Suprapubic skin (tissue), 4 donors: ENCODE data around the gene CACNG4. TPM values are rescaled to one million over a fixed set of nuclear protein-coding genes. Genes with fewer than 3 reads are reported as not detected.

Experiments
- DNase-seq, 2 donors: peaks; one replicate each; pipeline ENCODE4 v3.0.0-alpha.2; 2019; ENCODE audit warnings: low spot score in 2 of 2
- H3K27ac ChIP-seq: fragments of 200-600 bp; sonication (generic); one replicate; pipeline ENCODE4 v1.5.1; 2019
- H3K27me3 ChIP-seq: fragments of 200-600 bp; sonication (generic); one replicate; pipeline ENCODE4 v1.5.1; 2019
- H3K36me3 ChIP-seq: fragments of 200-600 bp; sonication (generic); one replicate; pipeline ENCODE4 v1.5.1; 2019
- H3K4me1 ChIP-seq: fragments of 200-600 bp; sonication (generic); one replicate; pipeline ENCODE4 v1.5.1; 2019
- H3K4me3 ChIP-seq: fragments of 200-600 bp; sonication (generic); one replicate; pipeline ENCODE4 v1.5.1; 2019; ENCODE audit warnings: mild to moderate bottlenecking
- H3K9me3 ChIP-seq: fragments of 200-600 bp; sonication (generic); one replicate; pipeline ENCODE4 v1.5.1; 2019
- EP300 ChIP-seq: sonication (generic); formaldehyde crosslinking; IDR thresholded peaks from one replicate; pipeline ENCODE4 v1.6.1; 2017; ENCODE audit warnings: antibody characterized with exemption
- POLR2A ChIP-seq, 2 donors: fragments of 450-650 bp; IDR thresholded peaks; one replicate each; pipeline ENCODE4 v1.6.1; 2017; ENCODE audit warnings: antibody characterized with exemption in 2 of 2, mild to moderate bottlenecking in 2 of 2, moderate library complexity in 2 of 2
- POLR2AphosphoS5 ChIP-seq, 3 donors: sonication (generic); formaldehyde crosslinking; IDR thresholded peaks; one replicate each; pipeline ENCODE4 v1.6.1; 2017; ENCODE audit warnings: antibody characterized with exemption in 3 of 3
- WGBS: methylation state at CpG from one replicate; pipeline ENCODE4 v1.1.5; 2018; 5-methylcytosine and 5-hydroxymethylcytosine counted together
- total RNA-seq, 4 donors: library from RNA; depleted of rRNA; stranded (reverse); fragments of >200 nt; gene quantifications; one replicate each; pipeline ENCODE4 v1.1.0, GENCODE V29; 2016
- TF ChIP-seq, protein P1 (sequence below), 2 donors: fragments of 200-600 bp in 1 of 2; fragments of 450-650 bp in 1 of 2; sonication (generic) in 1 of 2; IDR thresholded peaks; one replicate each; pipeline ENCODE4 v1.5.1; 2016 to 2019; ENCODE audit warnings: antibody characterized with exemption in 2 of 2, mild to moderate bottlenecking in 1 of 2, moderate library complexity in 1 of 2

CACNG4 gene
- total RNA-seq, 4 donors from 2014 or later: 0.49 to 0.68 (median 0.51) TPM; not detected in 1

DNA sequence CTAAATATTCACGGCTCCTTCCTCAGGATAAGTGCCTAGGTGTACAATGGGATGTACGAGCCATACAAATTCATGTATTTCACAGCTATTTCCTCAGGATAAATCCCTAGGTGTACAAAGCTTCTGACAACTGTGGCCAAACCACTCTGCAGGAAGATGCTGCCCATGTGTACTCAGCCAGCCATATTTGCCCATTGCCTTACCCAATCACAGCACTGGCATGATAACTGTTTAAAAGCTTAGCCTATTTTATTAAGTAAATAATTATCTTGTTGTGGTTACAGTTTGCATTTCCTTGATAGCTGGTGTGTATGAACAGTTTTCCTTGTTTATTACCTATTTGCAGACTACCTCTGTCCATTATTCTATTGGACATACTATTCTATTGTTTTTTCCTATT is 115.0 kb downstream of the CACNG4 start:
- TF ChIP-seq, protein P1, sequence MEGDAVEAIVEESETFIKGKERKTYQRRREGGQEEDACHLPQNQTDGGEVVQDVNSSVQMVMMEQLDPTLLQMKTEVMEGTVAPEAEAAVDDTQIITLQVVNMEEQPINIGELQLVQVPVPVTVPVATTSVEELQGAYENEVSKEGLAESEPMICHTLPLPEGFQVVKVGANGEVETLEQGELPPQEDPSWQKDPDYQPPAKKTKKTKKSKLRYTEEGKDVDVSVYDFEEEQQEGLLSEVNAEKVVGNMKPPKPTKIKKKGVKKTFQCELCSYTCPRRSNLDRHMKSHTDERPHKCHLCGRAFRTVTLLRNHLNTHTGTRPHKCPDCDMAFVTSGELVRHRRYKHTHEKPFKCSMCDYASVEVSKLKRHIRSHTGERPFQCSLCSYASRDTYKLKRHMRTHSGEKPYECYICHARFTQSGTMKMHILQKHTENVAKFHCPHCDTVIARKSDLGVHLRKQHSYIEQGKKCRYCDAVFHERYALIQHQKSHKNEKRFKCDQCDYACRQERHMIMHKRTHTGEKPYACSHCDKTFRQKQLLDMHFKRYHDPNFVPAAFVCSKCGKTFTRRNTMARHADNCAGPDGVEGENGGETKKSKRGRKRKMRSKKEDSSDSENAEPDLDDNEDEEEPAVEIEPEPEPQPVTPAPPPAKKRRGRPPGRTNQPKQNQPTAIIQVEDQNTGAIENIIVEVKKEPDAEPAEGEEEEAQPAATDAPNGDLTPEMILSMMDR (IDR thresholded peaks at IDR 0.05): no peak
- TF ChIP-seq POLR2A (IDR thresholded peaks at IDR 0.05) (no peak), POLR2AphosphoS5 (IDR thresholded peaks at IDR 0.05) (no peak), EP300 (no peak)
- H3K4me1 ChIP-seq: no peaks in the 10 kb centered on the region
- no peaks in the 10 kb centered on the region for H3K9me3 ChIP-seq
- peaks cover 20% of the 10 kb centered on the region for H3K36me3 ChIP-seq
- DNase-seq: no peak
- H3K27me3 ChIP-seq: no peaks in the 10 kb centered on the region
- WGBS: 98% methylated on average over 2 of the region's 2 CpGs
- H3K4me3 ChIP-seq: no peak overlapping the region
- H3K27ac ChIP-seq: no peak overlapping the region

- TF ChIP-seq EP300 (no peak), POLR2A (IDR thresholded peaks at IDR 0.05) (no peak), POLR2AphosphoS5 (IDR thresholded peaks at IDR 0.05) (no peak)
- TF ChIP-seq, protein P1 (IDR thresholded peaks at IDR 0.05): no peak
- Histone ChIP-seq H3K27me3 (no peaks in the 10 kb centered on the region), H3K36me3 (peaks cover 28% of the 10 kb centered on the region), H3K27ac (no peak overlapping the region), H3K9me3 (no peaks in the 10 kb centered on the region), H3K4me1 (no peaks in the 10 kb centered on the region), H3K4me3 (no peak overlapping the region)
- DNase-seq: no peak
- WGBS: 92% methylated on average over 2 of the region's 2 CpGs
These were observed 116.3 kb downstream of the CACNG4 start for GRCh38 chr17:67080804-67081203.

DNA sequence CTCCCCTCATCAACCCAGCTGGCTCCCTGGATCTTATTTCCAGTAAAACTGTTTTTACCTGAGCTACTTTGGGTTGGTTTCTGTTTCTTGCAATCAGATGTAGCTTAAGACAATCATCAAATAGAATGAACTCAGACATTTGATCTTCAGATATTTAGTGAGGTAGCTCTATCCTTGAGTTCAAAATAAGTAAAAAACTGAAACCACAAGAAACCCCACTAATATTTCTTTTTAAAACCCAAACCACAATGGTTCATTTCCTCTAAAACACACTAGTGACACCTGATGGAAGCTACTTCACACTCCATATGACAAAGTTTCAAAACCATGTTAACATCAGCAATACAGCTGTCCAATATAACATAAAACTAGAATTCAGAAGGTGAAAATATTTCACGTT is 117.6 kb downstream of the CACNG4 start:
- H3K4me3 ChIP-seq: no peak overlapping the region
- H3K36me3 ChIP-seq: peaks cover 39% of the 10 kb centered on the region
- 81% methylated on average over 1 of the region's 1 CpG for WGBS
- H3K27ac ChIP-seq: no peak overlapping the region
- TF ChIP-seq, protein P1 (IDR thresholded peaks at IDR 0.05): no peak
- TF ChIP-seq POLR2AphosphoS5 (IDR thresholded peaks at IDR 0.05) (no peak), EP300 (no peak), POLR2A (IDR thresholded peaks at IDR 0.05) (no peak)
- no peaks in the 10 kb centered on the region for H3K9me3 ChIP-seq
- no peaks in the 10 kb centered on the region for H3K27me3 ChIP-seq
- H3K4me1 ChIP-seq: no peaks in the 10 kb centered on the region
- DNase-seq: no peak

Other genes with a start within 250 kb of the CACNG4 start
- gene CACNG5, start 129.6 kb upstream of the CACNG4 start, total RNA-seq: not detected
- gene CACNG1, start 79.8 kb downstream of the CACNG4 start, total RNA-seq: not detected